Prostate gland (tissue), 2 donors: Measurements from ENCODE around the gene KAT2A. TPM values are rescaled to one million over a fixed set of nuclear protein-coding genes. Genes with fewer than 3 reads are reported as not detected.

Source experiments
- DNase-seq: peaks from one replicate; pipeline ENCODE4 v3.0.0-alpha.2; 2019; ENCODE audit warnings: low spot score
- H3K27ac ChIP-seq, 2 donors: fragments of 200-600 bp; sonication (generic); 2 replicates each; pipeline ENCODE4 v1.5.1; 2017 to 2019
- H3K27me3 ChIP-seq: fragments of 200-600 bp; sonication (generic); replicated peaks from 2 replicates; pipeline ENCODE4 v1.5.1; 2019; ENCODE audit not compliant: insufficient read depth
- H3K36me3 ChIP-seq, 2 donors: fragments of 200-600 bp; sonication (generic); 1 replicate in 1 of 2; 2 replicates in 1 of 2; pipeline versions ENCODE4 v1.5.1 to v1.8.1; 2017 to 2019
- H3K4me1 ChIP-seq: fragments of 200-600 bp; sonication (generic); replicated peaks from 2 replicates; pipeline ENCODE4 v1.5.1; 2019
- H3K4me3 ChIP-seq, 2 donors: fragments of 200-600 bp; sonication (generic); 2 replicates each; pipeline ENCODE4 v1.5.1; 2017 to 2019
- H3K9me3 ChIP-seq: fragments of 200-600 bp; sonication (generic); 2 replicates; pipeline ENCODE4 v1.5.1; 2017
- POLR2A ChIP-seq: fragments of 450-650 bp; IDR thresholded peaks from one replicate; pipeline ENCODE4 v1.6.1; 2016; ENCODE audit warnings: antibody characterized with exemption, mild to moderate bottlenecking
- POLR2AphosphoS5 ChIP-seq: sonication (generic); formaldehyde crosslinking; IDR thresholded peaks from one replicate; pipeline ENCODE4 v1.6.1; 2017; ENCODE audit warnings: antibody characterized with exemption
- WGBS: methylation state at CpG from one replicate; pipeline ENCODE4 v1.1.5; 2018; 5-methylcytosine and 5-hydroxymethylcytosine counted together
- intact Hi-C: fragments of 100-400 bp; cut with DNase I; formaldehyde crosslinking; loops from one replicate; pipeline ENCODE4 v1.14.2; 2022
- total RNA-seq, 2 donors: library from RNA; depleted of rRNA; stranded (reverse); fragments of >200 nt; gene quantifications; one replicate each; pipeline ENCODE4 v1.1.0, GENCODE V29; 2016
- TF ChIP-seq, protein P1 (sequence below), 4 experiments: fragments of 200-600 bp in 2 of 4; fragments of 450-650 bp in 2 of 4; sonication (generic) in 2 of 4; IDR thresholded peaks; 1 replicate in 3 of 4; 2 replicates in 1 of 4; pipeline ENCODE4 v1.5.1; 2016 to 2019; ENCODE audit warnings: antibody characterized with exemption in 4 of 4, mild to moderate bottlenecking in 2 of 4, moderate library complexity in 2 of 4

Gene KAT2A
- total RNA-seq, 2 donors from 2014 or later: 32.9 to 90.1 TPM

GRCh38 chr17:42133461-42134041 lies 12.4 kb upstream of the KAT2A start:
- WGBS: 29% methylated on average over 4 of the region's 4 CpGs
- Histone ChIP-seq H3K36me3 (peaks cover 0 to 6% of the 10 kb centered on the region in 2 donors), H3K27ac (peak overlapping the region in 1 of 2 donors; percentile 26), H3K4me3 (no peak overlapping the region), H3K4me1 (peaks cover 27% of the 10 kb centered on the region), H3K27me3 (no peaks in the 10 kb centered on the region), H3K9me3 (no peaks in the 10 kb centered on the region)
- intact Hi-C loops: no loop called here
- TF ChIP-seq POLR2A: no peak
- no peak for DNase-seq

DNA sequence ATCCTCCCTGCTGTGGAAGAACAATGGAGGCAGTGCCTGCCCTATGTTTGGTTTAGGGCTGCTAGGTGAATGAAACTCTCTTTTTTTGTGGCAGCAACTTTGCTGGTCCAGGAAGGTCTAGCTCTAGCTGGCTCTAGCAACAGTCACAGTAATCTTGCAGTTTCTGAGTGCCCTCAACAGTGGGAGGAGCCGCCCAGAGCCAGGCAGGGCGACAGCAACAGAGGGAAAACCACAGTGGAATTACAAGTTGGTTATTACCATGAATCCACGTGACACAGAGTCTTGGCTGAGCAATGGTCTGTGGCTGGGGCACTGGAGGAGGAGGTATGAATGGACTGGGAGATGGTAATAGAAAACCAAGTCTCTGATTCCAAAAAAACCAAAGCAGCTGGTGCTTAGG lies 11.8 kb upstream of the KAT2A start:
- peak; percentile 62 for DNase-seq
- TF ChIP-seq POLR2A (no peak), POLR2AphosphoS5 (peak; percentile 68)
- Histone ChIP-seq H3K27ac (no peak overlapping the region), H3K9me3 (no peaks in the 10 kb centered on the region), H3K4me1 (peaks cover 25% of the 10 kb centered on the region), H3K4me3 (no peak overlapping the region), H3K27me3 (no peaks in the 10 kb centered on the region), H3K36me3 (peaks cover 0 to 12% of the 10 kb centered on the region in 2 donors)
- intact Hi-C loops: no loop called here
- WGBS: 45% methylated on average over 3 of the region's 3 CpGs

DNA sequence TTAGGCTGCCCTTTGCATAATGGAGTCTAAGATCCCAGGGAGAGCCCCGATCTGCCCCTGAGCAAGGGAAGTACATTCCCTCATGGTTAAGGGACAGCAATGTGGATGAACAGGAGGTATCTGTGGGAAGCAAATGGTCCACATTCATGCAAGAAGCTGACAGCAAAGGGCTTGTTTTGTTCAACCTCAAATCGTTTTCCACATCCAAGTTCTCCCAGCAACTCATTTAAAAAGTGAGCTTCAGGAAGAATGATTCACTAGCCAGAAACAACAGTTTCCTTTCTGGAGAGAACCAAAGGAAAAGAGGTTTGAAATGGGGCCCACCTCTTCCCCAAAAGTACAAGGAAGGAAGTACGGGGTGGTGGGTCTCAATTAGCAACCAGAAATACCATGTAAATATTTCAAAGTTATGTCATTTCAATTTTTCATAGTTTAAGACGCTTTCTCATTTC lies 10.8 kb upstream of the KAT2A start:
- Histone ChIP-seq H3K4me1 (peaks cover 25% of the 10 kb centered on the region), H3K27ac (peak overlapping the region in 1 of 2 donors; percentile 24)
- intact Hi-C loops: no loop called here

DNA sequence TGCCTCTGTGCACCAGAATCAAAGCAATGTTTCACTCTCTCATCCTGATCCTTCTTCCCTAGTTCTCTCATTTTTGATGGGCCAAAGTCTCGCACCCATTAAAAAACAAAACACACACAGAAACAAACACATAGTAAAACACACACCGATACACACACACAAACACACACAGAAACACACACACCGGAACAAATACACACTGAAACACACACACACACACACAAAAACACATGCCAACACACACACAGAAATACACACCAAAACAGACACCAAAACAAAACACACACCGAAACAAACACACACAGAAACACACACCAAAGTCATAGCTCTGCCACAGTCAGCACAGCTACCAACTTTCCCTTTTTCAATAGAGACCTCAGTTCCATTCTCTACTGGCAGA lies 10.1 kb upstream of the KAT2A start:
- Histone ChIP-seq H3K4me1 (peaks cover 25% of the 10 kb centered on the region), H3K36me3 (peaks cover 0 to 26% of the 10 kb centered on the region in 2 donors), H3K27ac (peak overlapping the region in 1 of 2 donors; percentile 24), H3K27me3 (no peaks in the 10 kb centered on the region), H3K4me3 (no peak overlapping the region), H3K9me3 (no peaks in the 10 kb centered on the region)
- intact Hi-C loops: no loop called here
- 92% methylated on average over 4 of the region's 4 CpGs for WGBS
- no peak for DNase-seq
- TF ChIP-seq, protein P1, sequence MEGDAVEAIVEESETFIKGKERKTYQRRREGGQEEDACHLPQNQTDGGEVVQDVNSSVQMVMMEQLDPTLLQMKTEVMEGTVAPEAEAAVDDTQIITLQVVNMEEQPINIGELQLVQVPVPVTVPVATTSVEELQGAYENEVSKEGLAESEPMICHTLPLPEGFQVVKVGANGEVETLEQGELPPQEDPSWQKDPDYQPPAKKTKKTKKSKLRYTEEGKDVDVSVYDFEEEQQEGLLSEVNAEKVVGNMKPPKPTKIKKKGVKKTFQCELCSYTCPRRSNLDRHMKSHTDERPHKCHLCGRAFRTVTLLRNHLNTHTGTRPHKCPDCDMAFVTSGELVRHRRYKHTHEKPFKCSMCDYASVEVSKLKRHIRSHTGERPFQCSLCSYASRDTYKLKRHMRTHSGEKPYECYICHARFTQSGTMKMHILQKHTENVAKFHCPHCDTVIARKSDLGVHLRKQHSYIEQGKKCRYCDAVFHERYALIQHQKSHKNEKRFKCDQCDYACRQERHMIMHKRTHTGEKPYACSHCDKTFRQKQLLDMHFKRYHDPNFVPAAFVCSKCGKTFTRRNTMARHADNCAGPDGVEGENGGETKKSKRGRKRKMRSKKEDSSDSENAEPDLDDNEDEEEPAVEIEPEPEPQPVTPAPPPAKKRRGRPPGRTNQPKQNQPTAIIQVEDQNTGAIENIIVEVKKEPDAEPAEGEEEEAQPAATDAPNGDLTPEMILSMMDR (IDR thresholded peaks at IDR 0.05): no peak
- no peak for TF ChIP-seq POLR2AphosphoS5
- no peak for TF ChIP-seq POLR2A

More for the DNA sequence above, 10.8 kb upstream of the KAT2A start:
- no peak for TF ChIP-seq POLR2AphosphoS5
- Histone ChIP-seq H3K4me3 (no peak overlapping the region), H3K36me3 (peaks cover 0 to 22% of the 10 kb centered on the region in 2 donors), H3K27me3 (no peaks in the 10 kb centered on the region), H3K9me3 (no peaks in the 10 kb centered on the region)
- 54% methylated on average over 4 of the region's 4 CpGs for WGBS
- no peak for DNase-seq

GRCh38 chr17:42130310-42130936 lies 9.3 kb upstream of the KAT2A start:
- WGBS: 93% methylated on average over 16 of the region's 16 CpGs
- TF ChIP-seq, protein P1 (IDR thresholded peaks at IDR 0.05): no peak
- TF ChIP-seq POLR2AphosphoS5 (no peak), POLR2A (no peak)
- Histone ChIP-seq H3K4me1 (peaks cover 21% of the 10 kb centered on the region), H3K27me3 (no peaks in the 10 kb centered on the region), H3K4me3 (no peak overlapping the region), H3K9me3 (no peaks in the 10 kb centered on the region), H3K27ac (peak overlapping the region in 1 of 2 donors; percentile 24), H3K36me3 (peaks cover 0 to 26% of the 10 kb centered on the region in 2 donors)
- DNase-seq: no peak
- intact Hi-C loops: no loop called here

GRCh38 chr17:42129109-42129837 lies 8.1 kb upstream of the KAT2A start:
- Histone ChIP-seq H3K4me1 (peaks cover 18% of the 10 kb centered on the region), H3K27ac (peak overlapping the region; percentile 2 to 3), H3K4me3 (no peak overlapping the region), H3K27me3 (no peaks in the 10 kb centered on the region), H3K36me3 (peaks cover 0 to 26% of the 10 kb centered on the region in 2 donors), H3K9me3 (no peaks in the 10 kb centered on the region)
- intact Hi-C loops: no loop called here
- DNase-seq: no peak
- 83% methylated on average over 8 of the region's 8 CpGs for WGBS
- TF ChIP-seq POLR2AphosphoS5: no peak
- no peak for TF ChIP-seq POLR2A
- TF ChIP-seq, protein P1 (IDR thresholded peaks at IDR 0.05): no peak
